ENCODE results near the gene COL24A1.
"Not testable (repeated sequence)": the region's sequence is repeated elsewhere in the genome, so short reads cannot be mapped to it uniquely, and the experiment has no call there.

GRCh38 chr1:86111590-86111989, 45.0 kb downstream of the COL24A1 start:
- not testable (repeated sequence) for TF ChIP-seq EZH2phosphoT487 (IDR thresholded peaks at IDR 0.05; ENCODE audit: insufficient read depth, low read depth); EZH2 (IDR thresholded peaks at IDR 0.05; ENCODE audit: insufficient read depth, poor library complexity, severe bottlenecking)
